HG02623 (cell line): ENCODE results near the gene CCNG2.
A peak's percentile ranks its signal among the peaks of the same experiment; 100 is the strongest.

Experiments used
- ATAC-seq: cut with Tn5 transposase; IDR thresholded peaks from one replicate; pipeline ENCODE4 v1.9.1; 2021; ENCODE audit warnings: moderate library complexity; ENCODE audit not compliant: unreplicated experiment

CCNG2 gene

DNA sequence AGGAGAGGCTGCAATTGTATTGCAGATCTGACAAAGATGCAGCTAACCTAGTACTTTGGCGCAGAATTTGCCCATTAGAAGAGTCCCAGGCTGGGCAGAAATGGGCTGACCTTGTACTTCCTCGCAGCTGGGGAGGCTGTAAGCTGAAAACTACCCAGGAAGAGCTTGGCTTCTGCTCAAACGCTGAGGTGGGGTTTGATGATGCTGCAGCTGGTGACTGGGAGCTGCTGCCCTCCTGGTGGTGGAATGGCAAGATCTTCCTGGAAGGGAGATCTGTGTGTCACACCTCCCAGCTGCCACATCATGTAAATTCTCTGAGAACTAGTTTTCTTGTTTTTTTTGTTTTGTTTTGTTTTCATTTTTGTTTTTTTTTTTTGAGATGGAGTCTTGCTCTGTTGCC, 17.4 kb downstream of the CCNG2 start:
- no peak for ATAC-seq

GRCh38 chr4:77175201-77175611, 18.2 kb downstream of the CCNG2 start:
- ATAC-seq: no peak

GRCh38 chr4:77176640-77177039, 19.6 kb downstream of the CCNG2 start:
- ATAC-seq: no peak

GRCh38 chr4:77177199-77177598, 20.2 kb downstream of the CCNG2 start:
- ATAC-seq: no peak

DNA sequence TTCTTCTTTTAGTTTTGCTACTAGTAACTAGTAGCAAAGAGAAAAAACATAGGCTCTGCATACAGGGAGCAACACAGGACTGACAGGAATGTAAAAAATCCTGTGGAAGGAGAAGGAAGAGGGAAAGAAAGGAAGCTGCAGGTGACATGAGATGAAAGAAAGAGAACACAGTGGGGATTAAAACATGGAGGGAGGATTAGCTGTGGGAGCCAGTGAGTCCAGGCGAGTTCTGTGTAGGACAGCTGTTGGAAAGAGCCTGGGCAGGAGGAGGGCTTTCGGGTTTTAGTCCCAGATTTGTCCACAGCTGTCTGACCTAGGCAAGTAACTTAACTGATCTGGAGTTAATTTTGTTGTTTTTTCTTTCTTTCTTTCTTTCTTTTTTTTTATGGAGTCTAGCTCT, 21.6 kb downstream of the CCNG2 start:
- no peak for ATAC-seq

GRCh38 chr4:77179519-77179918, 22.5 kb downstream of the CCNG2 start:
- ATAC-seq: no peak

DNA sequence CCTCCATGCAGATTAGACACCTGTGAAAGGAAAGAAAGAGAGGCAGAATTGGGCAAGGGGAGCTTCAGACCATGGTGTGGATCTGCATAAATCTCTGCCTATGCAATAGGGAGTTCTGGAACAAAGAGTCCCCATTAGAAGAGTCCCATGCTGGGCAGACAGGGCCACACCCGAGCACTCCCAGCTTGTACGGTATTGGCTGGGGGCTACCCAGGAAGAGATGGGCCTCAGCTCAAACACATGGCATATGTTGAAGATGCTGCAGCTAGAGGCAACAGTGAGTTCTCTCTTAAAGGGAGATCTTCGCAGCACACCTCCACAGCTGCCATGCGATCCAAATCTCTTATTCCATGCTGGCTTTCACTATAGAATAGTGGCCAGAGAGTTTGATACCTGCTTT, 24.7 kb downstream of the CCNG2 start:
- no peak for ATAC-seq

DNA sequence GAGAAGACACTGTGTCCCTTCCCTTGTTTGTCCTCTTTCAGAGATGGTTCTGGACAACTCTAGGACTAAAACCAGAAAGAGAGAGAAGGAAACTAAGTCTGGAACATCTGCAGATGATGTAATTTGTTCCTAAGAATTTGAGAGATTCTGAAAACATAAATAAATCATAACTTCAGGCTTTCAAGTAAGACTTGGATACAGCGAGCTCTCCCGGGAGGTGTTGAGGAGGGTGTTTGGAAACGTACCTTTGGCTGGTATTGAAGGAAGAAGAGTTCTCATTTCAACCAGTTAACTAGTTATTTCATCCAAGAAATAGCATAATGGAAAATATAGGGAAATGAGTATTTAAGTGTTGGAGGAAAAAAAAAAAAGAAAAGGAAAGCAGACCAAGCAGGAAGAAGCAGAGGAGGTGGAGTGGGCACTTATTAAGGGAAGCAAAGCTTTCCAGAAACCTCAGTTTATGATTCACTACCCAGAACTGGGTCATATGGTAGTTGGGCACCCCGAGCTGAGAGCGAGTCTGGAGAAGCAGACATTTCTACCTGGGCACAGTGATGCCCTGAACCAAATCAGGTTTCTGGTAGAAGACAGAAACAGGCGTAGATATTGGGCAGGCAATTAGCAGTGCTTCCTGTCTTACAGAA, 26.9 kb downstream of the CCNG2 start:
- ATAC-seq: no peak

GRCh38 chr4:77184974-77185373, 28.0 kb downstream of the CCNG2 start:
- no peak for ATAC-seq

- ATAC-seq: no peak
Measured at GRCh38 chr4:77185686-77186085, 28.7 kb downstream of the CCNG2 start.

DNA sequence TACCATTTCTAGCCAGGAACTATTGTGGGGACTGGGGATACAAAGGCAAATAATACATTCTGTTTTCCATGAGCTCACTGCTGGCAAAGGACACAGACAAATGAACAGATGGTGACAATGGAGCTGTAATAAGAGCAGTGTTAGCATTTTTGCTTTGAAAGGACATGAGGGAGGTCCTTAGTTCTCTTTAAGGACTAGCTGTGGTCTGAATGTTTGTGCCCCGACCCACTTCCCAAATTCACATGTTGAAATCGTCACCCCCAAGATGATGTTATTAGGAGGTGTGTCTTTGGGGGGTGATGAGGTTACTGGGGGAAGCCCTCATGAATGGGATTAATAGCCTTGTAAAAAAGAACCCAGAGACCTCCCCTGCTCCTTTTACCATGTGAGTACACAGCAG, 30.3 kb downstream of the CCNG2 start:
- no peak for ATAC-seq

DNA sequence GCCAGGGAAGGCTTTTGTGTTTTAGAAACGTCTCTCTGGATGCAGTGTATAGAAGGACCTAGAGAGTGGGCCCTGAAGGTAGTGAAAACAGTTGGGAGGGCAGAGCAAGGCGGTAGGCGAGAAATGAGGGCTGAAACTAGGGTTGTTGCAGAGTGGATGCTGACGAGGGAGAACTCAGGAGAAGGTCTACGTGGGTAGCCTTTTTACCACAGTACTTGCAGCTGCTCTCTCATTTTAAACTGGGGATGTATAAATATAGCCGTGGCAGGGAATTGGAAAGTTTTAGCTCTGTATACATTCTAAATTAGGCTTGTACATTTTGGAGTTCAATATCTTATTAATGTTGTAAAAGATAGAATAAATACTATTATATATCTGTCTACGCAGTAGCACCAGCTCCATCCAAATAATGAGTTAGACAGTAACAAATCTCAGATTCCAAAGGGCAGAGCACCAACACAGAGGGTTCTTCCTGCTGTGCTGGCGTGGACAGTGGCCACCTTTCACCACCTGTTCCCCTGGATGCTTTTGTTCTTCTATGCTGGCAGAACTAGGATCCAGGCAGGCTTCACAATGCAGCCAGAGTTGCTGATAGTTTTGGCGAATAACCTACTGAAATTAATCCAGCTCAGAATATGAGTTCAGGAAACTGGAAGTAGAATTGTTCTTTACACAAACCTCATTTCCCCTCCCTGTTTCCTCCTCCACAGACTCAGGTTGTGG, 31.7 kb downstream of the CCNG2 start:
- no peak for ATAC-seq

DNA sequence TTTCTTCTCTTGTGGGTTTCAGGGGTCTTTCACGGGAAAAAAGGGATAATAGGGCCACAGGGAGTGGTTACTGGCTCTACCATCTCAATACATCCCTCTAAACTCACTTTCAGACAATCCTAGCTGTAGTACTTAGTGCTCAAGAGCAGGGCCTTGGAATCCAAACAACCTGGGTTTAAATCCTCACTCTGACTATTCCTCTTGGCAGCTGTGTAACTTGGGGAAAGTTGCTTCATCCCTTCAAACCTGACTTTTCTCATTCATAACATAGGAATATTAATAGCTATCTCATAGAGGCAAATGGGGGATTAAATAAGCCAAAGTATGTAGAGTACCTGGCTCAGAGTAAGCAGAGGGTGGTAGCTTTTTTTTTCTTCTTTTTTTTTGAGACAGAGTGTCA, 32.4 kb downstream of the CCNG2 start:
- ATAC-seq: no peak

GRCh38 chr4:77190053-77190452, 33.0 kb downstream of the CCNG2 start:
- ATAC-seq: no peak

GRCh38 chr4:77193046-77193445, 36.0 kb downstream of the CCNG2 start:
- no peak for ATAC-seq

DNA sequence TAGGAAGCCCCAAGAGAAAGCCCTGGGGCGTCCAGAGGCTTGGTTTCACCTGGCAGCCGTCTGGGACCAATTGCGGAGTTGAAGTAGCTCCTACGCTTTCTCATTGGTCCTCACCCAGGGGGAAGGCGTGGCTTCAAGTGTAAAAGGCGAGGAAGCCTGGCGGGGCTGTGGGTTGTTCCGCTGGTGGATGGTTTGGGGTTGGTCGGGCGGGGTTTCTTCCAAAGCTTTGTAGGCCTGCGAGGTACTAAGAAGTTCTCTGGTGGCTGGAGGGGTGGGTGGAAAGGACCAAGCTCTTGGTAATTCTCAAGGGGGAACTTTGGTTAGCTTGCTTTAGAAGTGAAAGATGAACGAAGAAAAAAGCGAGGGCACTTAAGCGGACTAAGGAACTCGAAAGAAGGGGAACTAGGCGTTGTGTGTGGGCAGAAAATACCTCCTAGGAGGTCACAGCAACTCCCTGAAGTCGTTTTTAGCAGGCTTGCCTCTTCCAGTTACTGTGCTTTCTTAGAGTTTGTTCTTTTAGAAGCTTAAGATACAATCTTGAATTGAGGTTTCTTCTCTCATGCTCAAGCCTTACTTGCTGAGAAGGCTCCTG, 36.6 kb downstream of the CCNG2 start:
- ATAC-seq: peak; percentile 90

GRCh38 chr4:77194366-77194765, 37.4 kb downstream of the CCNG2 start:
- no peak for ATAC-seq

- ATAC-seq: no peak
Measured at GRCh38 chr4:77194989-77195388, 38.0 kb downstream of the CCNG2 start.

GRCh38 chr4:77196866-77197265, 39.9 kb downstream of the CCNG2 start:
- ATAC-seq: no peak

DNA sequence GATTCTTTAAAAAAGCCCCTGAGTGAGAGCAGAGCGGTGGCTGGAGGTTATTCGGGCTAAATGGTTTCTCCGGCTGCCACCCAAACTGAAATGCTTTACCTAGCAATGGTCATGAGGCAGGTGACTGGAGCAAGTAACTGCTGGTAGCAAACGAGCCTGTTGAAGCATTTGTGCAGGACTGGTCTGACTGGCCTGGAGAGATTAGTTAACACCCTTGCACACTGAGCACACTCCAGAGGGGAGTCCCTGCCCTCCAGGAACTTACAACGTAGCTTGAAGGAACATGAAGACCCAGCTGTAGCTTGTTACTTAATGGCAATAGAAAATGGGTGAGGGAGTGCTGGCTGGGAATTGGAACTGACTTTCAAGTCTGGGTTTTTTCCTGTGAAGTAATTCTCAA, 40.4 kb downstream of the CCNG2 start:
- no peak for ATAC-seq

- ATAC-seq: no peak
Measured at GRCh38 chr4:77197831-77198230, 40.8 kb downstream of the CCNG2 start.

GRCh38 chr4:77199276-77199675, 42.3 kb downstream of the CCNG2 start:
- ATAC-seq: no peak
